ENCODE data around the gene GPR34.
"Not testable (repeated sequence)": the region's sequence is repeated elsewhere in the genome, so short reads cannot be mapped to it uniquely, and the experiment has no call there.

GPR34 gene

GRCh38 chrX:41692162-41692749 is 3.5 kb downstream of the GPR34 start:
- DNase-seq (ENCODE audit: extremely low read depth in 1 of 2, low read depth in 1 of 2) = no peak

DNA sequence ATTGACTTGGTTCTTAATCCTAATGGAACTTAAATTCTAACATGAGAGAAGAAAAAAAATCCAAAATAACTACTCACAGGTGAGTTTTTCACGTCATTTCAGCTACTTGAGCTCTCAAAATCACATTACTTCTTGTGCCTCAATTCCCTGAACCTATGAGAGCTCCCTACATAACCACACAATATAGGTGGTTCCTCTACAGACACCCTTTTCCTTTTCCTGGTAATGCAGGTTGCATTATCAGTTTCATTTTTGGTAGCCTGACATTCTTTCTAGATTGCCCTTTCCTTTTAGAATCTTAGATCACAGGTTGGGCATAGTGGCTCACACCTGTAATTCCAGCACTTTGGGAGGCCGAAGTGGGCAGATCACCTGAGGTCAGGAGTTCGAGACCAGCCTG is 4.3 kb downstream of the GPR34 start:
- no peak for DNase-seq (ENCODE audit: extremely low read depth in 1 of 2, low read depth in 1 of 2)

GRCh38 chrX:41695426-41695825 is 6.7 kb downstream of the GPR34 start:
- no peak for DNase-seq (ENCODE audit: extremely low read depth in 1 of 2, low read depth in 1 of 2)

DNA sequence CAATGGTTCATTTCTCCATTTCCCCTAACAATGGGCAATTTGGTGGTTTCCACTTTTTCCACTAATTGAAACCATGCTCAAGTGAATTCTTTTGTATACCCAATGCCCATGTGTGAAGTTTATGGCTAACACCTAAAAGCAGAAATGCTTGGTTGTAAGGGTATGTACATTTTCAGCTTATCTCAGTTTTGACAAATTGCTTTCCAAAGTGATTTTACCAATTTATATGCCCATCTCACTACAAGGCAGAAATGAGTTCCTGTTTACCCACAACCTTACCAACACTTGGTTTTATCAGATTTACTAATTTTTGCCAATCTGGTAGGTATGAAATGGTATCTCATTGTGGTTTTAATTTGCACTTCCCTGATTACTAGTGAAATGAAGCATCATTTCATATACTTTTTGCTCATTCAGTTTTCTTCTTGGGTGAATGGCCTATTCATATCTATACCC is 14.8 kb downstream of the GPR34 start:
- DNase-seq (ENCODE audit: extremely low read depth in 1 of 2, low read depth in 1 of 2) = no peak

DNA sequence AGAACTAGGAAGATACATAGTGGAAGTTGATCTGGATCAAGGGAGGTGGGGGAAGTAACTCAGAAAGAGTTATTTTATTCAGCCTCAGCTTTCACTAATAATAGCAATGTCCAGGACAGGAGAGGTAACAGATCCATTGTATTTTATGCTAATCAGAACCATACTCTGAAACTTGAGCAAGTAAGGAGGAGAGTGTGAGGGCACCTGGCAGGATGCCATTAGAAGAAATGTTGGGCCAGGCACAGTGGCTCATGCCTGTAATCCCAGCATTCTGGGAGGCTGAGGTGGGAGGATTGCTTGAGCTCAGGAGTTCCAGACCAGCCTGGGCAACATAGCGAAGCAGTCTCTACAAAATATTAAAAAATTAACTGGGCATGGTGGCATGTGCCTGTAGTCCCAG is 16.3 kb downstream of the GPR34 start:
- no peak for DNase-seq (ENCODE audit: extremely low read depth in 1 of 2, low read depth in 1 of 2)

- no peak for DNase-seq (ENCODE audit: extremely low read depth in 1 of 2, low read depth in 1 of 2)
Measured at GRCh38 chrX:41705680-41706374, 17.1 kb downstream of the GPR34 start.

- DNase-seq (ENCODE audit: extremely low read depth in 1 of 2, low read depth in 1 of 2) = no peak
Measured at GRCh38 chrX:41707218-41707617, 18.4 kb downstream of the GPR34 start.

DNA sequence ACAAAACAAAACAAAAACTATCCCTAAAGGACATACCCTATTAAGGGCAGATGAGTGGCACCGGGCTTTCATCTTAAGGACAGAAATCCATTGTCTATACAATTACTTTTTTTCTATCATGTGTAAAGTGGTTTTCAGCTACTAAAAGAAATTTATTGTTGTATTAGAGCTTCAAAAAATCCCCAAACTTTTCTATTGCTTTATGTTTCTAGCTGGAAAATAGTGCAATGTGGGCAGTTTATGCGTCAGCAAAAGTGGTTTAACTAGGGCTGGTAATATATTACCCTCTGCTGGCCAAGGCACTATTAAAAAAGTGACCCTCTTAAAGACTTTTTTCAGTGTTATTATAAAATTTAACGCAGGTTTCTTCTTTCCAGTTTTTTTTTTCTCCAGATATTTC is 19.7 kb downstream of the GPR34 start:
- DNase-seq (ENCODE audit: extremely low read depth in 1 of 2, low read depth in 1 of 2) = no peak

- DNase-seq (ENCODE audit: extremely low read depth in 1 of 2, low read depth in 1 of 2) = no peak
Measured at GRCh38 chrX:41711021-41711667, 22.4 kb downstream of the GPR34 start.

GRCh38 chrX:41716222-41716621 is 27.4 kb downstream of the GPR34 start:
- no peak for DNase-seq (ENCODE audit: extremely low read depth in 1 of 2, low read depth in 1 of 2)

GRCh38 chrX:41716767-41717473 is 28.1 kb downstream of the GPR34 start:
- no peak for DNase-seq (ENCODE audit: extremely low read depth in 1 of 2, low read depth in 1 of 2)

GRCh38 chrX:41718481-41719235 is 29.9 kb downstream of the GPR34 start:
- DNase-seq (ENCODE audit: extremely low read depth in 1 of 2, low read depth in 1 of 2) = no peak

- not testable (repeated sequence) for DNase-seq (ENCODE audit: extremely low read depth in 1 of 2, low read depth in 1 of 2)
Measured at GRCh38 chrX:41719610-41720009, 30.8 kb downstream of the GPR34 start.

GRCh38 chrX:41720125-41720779 is 31.5 kb downstream of the GPR34 start:
- DNase-seq (ENCODE audit: extremely low read depth in 1 of 2, low read depth in 1 of 2) = peak in 1 of 2 donors; percentile 24

GRCh38 chrX:41721590-41721989 is 32.8 kb downstream of the GPR34 start:
- DNase-seq (ENCODE audit: extremely low read depth in 1 of 2, low read depth in 1 of 2) = no peak

DNA sequence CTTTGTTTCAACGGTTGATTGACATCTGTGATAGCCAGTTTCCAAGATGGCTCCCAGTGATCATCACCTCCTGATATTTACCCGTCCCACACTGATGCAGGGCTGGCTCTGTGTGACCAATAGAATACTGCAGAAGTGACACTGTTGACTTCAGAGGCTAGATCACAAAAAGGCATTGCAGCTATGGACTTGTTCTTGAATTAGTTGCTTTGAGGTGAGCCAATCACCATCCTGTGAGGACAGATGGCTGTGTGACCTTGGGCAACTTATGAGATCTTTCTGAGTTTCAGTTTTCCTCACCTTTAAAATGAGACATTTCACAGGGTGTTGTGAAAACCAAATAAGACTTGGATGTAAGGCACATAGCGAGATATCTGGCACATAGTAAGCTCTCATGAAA is 33.4 kb downstream of the GPR34 start:
- DNase-seq (ENCODE audit: extremely low read depth in 1 of 2, low read depth in 1 of 2) = no peak

GRCh38 chrX:41722816-41723618 is 34.2 kb downstream of the GPR34 start:
- DNase-seq (ENCODE audit: extremely low read depth in 1 of 2, low read depth in 1 of 2) = no peak

DNA sequence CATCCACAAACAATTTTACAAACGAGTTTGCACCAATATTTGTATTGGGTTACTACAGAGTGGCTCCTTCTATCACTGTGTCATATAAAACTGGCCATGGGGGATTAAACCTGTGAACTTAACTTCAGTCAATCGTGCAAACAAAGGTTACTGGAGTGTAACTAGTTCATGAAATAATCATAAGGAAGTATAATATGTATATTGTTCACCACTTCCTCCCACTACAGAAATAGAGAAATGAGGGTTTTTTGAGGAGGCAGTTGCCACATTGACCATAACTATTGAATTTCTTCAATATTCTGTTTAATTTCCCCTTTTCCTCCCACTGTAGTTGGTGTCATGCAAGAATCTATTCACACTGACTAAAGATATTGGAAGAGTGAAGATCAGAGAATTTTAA is 35.1 kb downstream of the GPR34 start, which contains the start of gene GPR82:
Gene GPR82, plus strand, starts transcription at position 356 of the 400 bp plus-strand sequence. CDS start 2,846 bp downstream, outside the sequence.
- DNase-seq (ENCODE audit: extremely low read depth in 1 of 2, low read depth in 1 of 2) = no peak

GRCh38 chrX:41728125-41728524 is 39.4 kb downstream of the GPR34 start:
- DNase-seq (ENCODE audit: extremely low read depth in 1 of 2, low read depth in 1 of 2) = no peak
